Thyroid gland (tissue), 4 donors: ENCODE results near the gene SPRR1A. TPM values are rescaled to one million over a fixed set of nuclear protein-coding genes. Genes with fewer than 3 reads are reported as not detected.

ENCODE experiments used
- DNase-seq, 2 donors: peaks; one replicate each; pipeline ENCODE4 v3.0.0-alpha.2; 2019
- H3K27ac ChIP-seq, 3 donors: fragments of 200-600 bp; sonication (generic); 1 replicate in 2 of 3; 2 replicates in 1 of 3; pipeline ENCODE4 v1.5.1; 2016 to 2019; ENCODE audit warnings: mild to moderate bottlenecking in 1 of 3, moderate library complexity in 1 of 3
- H3K27me3 ChIP-seq: fragments of 200-600 bp; sonication (generic); one replicate; pipeline ENCODE4 v1.5.1; 2019
- H3K36me3 ChIP-seq, 2 donors: fragments of 200-600 bp; sonication (generic); one replicate each; pipeline ENCODE4 v1.5.1; 2016 to 2019
- H3K4me1 ChIP-seq, 2 donors: fragments of 200-600 bp; sonication (generic); one replicate each; pipeline ENCODE4 v1.5.1; 2017 to 2019
- H3K4me3 ChIP-seq, 3 donors: fragments of 200-600 bp; sonication (generic); replicated peaks in 1 of 3; 1 replicate in 2 of 3; 2 replicates in 1 of 3; pipeline ENCODE4 v1.5.1; 2016; ENCODE audit warnings: mild to moderate bottlenecking in 1 of 3
- H3K9me3 ChIP-seq: fragments of 200-600 bp; sonication (generic); one replicate; pipeline ENCODE4 v1.5.1; 2017
- POLR2A ChIP-seq, 2 donors: fragments of 450-650 bp; IDR thresholded peaks; one replicate each; pipeline ENCODE4 v1.6.1; 2017; ENCODE audit warnings: antibody characterized with exemption in 2 of 2, mild to moderate bottlenecking in 2 of 2, moderate library complexity in 1 of 2
- WGBS, 2 donors: methylation state at CpG; one replicate each; pipeline ENCODE4 v1.1.5; 2017; 5-methylcytosine and 5-hydroxymethylcytosine counted together
- intact Hi-C: fragments of 100-400 bp; cut with DNase I; formaldehyde crosslinking; loops from one replicate; pipeline ENCODE4 v1.15.1; 2023
- total RNA-seq, 4 donors: library from RNA; depleted of rRNA; stranded (reverse); fragments of >200 nt; gene quantifications; one replicate each; pipeline ENCODE4 v1.2.3, GENCODE V29; 2016
- TF ChIP-seq, protein P1 (sequence below), 6 experiments: fragments of 200-600 bp in 3 of 6; fragments of 450-650 bp in 3 of 6; sonication (generic) in 3 of 6; IDR thresholded peaks; one replicate each; pipeline ENCODE4 v1.5.1; 2016 to 2019; ENCODE audit warnings: antibody characterized with exemption in 6 of 6, mild to moderate bottlenecking in 2 of 6, inconsistent platforms in 1 of 6, moderate library complexity in 1 of 6

The SPRR1A gene
- total RNA-seq, 4 donors from 2014 or later = not detected

DNA sequence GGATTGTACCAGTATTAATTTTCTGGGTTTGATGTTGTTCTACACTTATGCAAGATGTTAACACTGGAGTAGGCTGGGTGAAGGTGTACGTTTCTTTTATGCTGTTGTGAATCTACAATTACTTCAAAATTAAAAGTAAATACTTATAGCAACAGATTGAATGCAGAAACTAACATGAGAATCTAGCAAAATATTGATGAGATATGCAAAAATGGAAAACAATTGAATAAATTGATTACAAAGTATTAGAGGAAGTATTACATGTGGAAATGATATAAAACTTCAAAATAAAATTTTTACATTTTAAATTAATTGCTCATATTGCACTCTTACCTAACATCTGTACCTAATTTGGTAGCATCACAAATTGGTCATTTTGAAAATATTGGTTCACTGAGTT, 12.0 kb downstream of the SPRR1A start:
- intact Hi-C loops = no loop called here
- no peak overlapping the region for H3K27ac ChIP-seq
- no peaks in the 10 kb centered on the region for H3K4me1 ChIP-seq
- 41 to 49% methylated on average over 1 of the region's 1 CpG for WGBS, 2 donors
- no peak for TF ChIP-seq POLR2A (IDR thresholded peaks at IDR 0.05)
- TF ChIP-seq, protein P1, sequence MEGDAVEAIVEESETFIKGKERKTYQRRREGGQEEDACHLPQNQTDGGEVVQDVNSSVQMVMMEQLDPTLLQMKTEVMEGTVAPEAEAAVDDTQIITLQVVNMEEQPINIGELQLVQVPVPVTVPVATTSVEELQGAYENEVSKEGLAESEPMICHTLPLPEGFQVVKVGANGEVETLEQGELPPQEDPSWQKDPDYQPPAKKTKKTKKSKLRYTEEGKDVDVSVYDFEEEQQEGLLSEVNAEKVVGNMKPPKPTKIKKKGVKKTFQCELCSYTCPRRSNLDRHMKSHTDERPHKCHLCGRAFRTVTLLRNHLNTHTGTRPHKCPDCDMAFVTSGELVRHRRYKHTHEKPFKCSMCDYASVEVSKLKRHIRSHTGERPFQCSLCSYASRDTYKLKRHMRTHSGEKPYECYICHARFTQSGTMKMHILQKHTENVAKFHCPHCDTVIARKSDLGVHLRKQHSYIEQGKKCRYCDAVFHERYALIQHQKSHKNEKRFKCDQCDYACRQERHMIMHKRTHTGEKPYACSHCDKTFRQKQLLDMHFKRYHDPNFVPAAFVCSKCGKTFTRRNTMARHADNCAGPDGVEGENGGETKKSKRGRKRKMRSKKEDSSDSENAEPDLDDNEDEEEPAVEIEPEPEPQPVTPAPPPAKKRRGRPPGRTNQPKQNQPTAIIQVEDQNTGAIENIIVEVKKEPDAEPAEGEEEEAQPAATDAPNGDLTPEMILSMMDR (IDR thresholded peaks at IDR 0.05) = no peak
- no peaks in the 10 kb centered on the region for H3K9me3 ChIP-seq
- H3K27me3 ChIP-seq = no peaks in the 10 kb centered on the region
- no peak for DNase-seq
- no peak overlapping the region for H3K4me3 ChIP-seq
- H3K36me3 ChIP-seq = no peaks in the 10 kb centered on the region

DNA sequence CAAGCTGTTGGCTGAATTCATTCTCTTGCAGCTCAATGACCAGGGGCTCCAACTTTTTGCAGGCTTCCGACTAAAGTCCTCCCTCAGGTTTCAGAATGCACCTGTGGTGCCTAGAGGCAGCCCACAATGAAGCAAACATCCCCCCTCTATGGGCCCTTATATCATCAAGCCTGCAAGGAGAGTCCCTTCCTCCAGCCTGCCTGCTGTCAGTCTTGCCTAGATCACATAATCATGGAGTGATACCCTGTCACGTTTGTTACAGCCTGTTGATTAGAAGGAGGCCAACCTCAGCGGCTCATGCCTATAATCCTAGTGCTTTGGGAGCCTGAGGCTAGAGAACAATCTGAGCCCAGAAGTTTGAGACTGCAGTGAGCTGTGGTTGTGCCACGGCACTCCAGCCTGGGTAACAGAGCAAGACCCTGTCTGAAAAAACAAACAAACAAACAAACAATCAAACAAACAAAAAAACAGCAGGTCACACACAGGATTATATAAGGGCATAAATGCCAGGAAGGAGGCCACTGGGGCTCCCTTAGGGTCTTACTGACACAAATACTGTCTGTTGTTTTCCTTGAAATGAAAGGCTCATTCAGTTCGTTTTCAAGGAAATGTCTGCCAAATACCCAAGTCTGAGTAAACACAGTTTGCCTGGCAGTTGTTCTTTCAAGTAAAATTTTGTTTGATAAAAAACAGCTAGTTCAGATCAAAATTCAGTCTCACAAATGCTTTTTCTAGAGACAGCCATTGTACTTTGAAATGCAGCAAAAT, 12.9 kb downstream of the SPRR1A start:
- TF ChIP-seq, protein P1 (IDR thresholded peaks at IDR 0.05) = no peak
- TF ChIP-seq POLR2A (IDR thresholded peaks at IDR 0.05) = no peak
- 18 to 22% methylated on average over 5 of the region's 5 CpGs for WGBS, 2 donors

DNA sequence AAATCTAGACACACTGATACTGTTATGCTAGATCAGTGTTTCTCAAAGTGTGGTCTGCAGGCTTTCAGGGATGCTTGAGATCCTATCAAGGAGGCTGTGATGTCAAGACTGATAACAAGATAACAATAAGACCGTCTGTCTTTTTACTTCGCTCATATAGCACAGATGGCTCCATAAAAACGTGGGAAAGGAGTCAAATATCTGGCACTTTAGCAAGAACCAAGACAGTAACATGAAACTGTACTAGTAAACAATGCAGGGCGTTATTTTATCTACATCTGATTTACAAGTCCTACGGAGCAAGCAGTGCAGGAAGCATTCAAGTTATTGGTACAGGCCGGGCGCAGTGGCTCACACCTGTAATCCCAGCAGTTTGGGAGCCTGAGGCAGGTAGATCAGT, 14.0 kb downstream of the SPRR1A start:
- Histone ChIP-seq H3K9me3 (no peaks in the 10 kb centered on the region), H3K27ac (no peak overlapping the region), H3K4me1 (no peaks in the 10 kb centered on the region), H3K27me3 (no peaks in the 10 kb centered on the region), H3K4me3 (no peak overlapping the region), H3K36me3 (no peaks in the 10 kb centered on the region)
- TF ChIP-seq POLR2A (IDR thresholded peaks at IDR 0.05) = no peak
- TF ChIP-seq, protein P1 (IDR thresholded peaks at IDR 0.05) = no peak
- intact Hi-C loops = no loop called here
- 56 to 66% methylated on average over 7 of the region's 7 CpGs for WGBS, 2 donors
- no peak for DNase-seq

More for the DNA sequence above, 12.9 kb downstream of the SPRR1A start:
- H3K9me3 ChIP-seq = no peaks in the 10 kb centered on the region
- no peak for DNase-seq
- intact Hi-C loops = no loop called here
- no peak overlapping the region for H3K27ac ChIP-seq
- H3K27me3 ChIP-seq = no peaks in the 10 kb centered on the region
- H3K4me3 ChIP-seq = no peak overlapping the region
- no peaks in the 10 kb centered on the region for H3K36me3 ChIP-seq
- H3K4me1 ChIP-seq = no peaks in the 10 kb centered on the region

DNA sequence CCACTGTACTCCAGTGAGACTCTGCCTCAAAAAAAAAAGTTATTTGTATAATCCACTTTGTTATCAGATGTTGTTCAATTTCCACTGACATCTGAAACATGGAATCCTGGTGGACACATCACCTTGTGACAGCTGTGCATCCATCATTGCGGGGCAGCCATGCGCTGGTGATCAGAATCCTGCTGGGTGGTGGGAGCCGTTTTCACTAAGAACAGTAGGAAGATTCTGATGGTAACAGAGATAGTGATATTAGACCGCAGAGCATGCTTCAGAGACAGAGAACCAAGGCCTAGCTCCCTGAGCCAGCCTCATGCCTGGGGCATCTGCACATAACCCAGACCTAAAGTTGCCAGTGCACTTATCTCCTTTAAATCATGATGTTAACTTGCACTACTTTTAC, 14.6 kb downstream of the SPRR1A start:
- no peaks in the 10 kb centered on the region for H3K36me3 ChIP-seq
- intact Hi-C loops = no loop called here
- no peak overlapping the region for H3K27ac ChIP-seq
- no peak for DNase-seq
- H3K27me3 ChIP-seq = no peaks in the 10 kb centered on the region
- no peaks in the 10 kb centered on the region for H3K4me1 ChIP-seq
- TF ChIP-seq, protein P1 (IDR thresholded peaks at IDR 0.05) = no peak
- H3K9me3 ChIP-seq = no peaks in the 10 kb centered on the region
- 78 to 80% methylated on average over 4 of the region's 4 CpGs for WGBS, 2 donors
- H3K4me3 ChIP-seq = no peak overlapping the region

DNA sequence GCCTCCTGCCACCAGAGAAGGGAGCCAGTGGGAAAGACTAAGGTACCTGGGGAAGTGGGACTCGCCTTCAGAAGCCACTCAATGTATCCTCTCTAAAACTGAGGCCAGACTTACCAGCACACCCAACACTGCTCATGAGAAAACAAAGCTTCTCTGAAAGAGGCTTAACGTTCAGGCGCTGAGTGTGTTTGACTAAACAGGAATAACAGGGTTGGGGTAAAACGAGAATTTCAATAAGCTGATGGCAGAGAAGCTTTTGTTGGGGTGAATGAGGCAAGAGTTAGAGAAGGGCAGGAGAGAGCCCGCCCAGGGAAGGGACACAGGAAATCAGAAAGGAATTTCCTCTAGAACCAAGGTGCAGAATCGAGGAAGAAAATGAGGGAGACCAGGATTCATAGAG, 15.9 kb downstream of the SPRR1A start:
- Histone ChIP-seq H3K9me3 (no peaks in the 10 kb centered on the region), H3K4me1 (no peaks in the 10 kb centered on the region), H3K4me3 (no peak overlapping the region), H3K36me3 (no peaks in the 10 kb centered on the region), H3K27me3 (no peaks in the 10 kb centered on the region), H3K27ac (no peak overlapping the region)
- DNase-seq = no peak
- WGBS, 2 donors = 52 to 68% methylated on average over 6 of the region's 6 CpGs
- no peak for TF ChIP-seq POLR2A (IDR thresholded peaks at IDR 0.05)
- intact Hi-C loops = no loop called here
